Thymus (tissue), 11 donors: ENCODE results near the gene AIFM2. TPM values are rescaled to one million over a fixed set of nuclear protein-coding genes. Genes with fewer than 3 reads are reported as not detected.
"Not testable (repeated sequence)": the region's sequence is repeated elsewhere in the genome, so short reads cannot be mapped to it uniquely, and the experiment has no call there.

Experiments used
- DNase-seq, 9 donors: peaks; one replicate each; pipeline ENCODE4 v3.0.0-alpha.2; 2013; ENCODE audit warnings: low spot score in 9 of 9, low read depth in 6 of 9, missing footprints in 1 of 9
- H3K27ac ChIP-seq, 2 donors: one replicate each; pipeline ENCODE4 v1.5.1; 2013; ENCODE audit warnings: control low read depth in 1 of 2, low read depth in 1 of 2, low read length in 1 of 2, mild to moderate bottlenecking in 1 of 2, moderate library complexity in 1 of 2
- H3K27me3 ChIP-seq, 2 donors: one replicate each; pipeline ENCODE4 v1.5.1; 2013; ENCODE audit warnings: low read length in 1 of 2; ENCODE audit not compliant: control insufficient read depth in 2 of 2, insufficient read depth in 1 of 2
- H3K36me3 ChIP-seq, 2 donors: one replicate each; pipeline ENCODE4 v1.5.1; 2013; ENCODE audit warnings: low read length in 1 of 2, mild to moderate bottlenecking in 1 of 2, moderate library complexity in 1 of 2; ENCODE audit not compliant: control insufficient read depth in 2 of 2, insufficient read depth in 2 of 2
- H3K4me1 ChIP-seq, 2 donors: one replicate each; pipeline ENCODE4 v1.5.1; 2013; ENCODE audit warnings: low read length in 2 of 2; ENCODE audit not compliant: control insufficient read depth in 2 of 2, insufficient read depth in 2 of 2
- H3K4me3 ChIP-seq, 2 donors: one replicate each; pipeline ENCODE4 v1.5.1; 2013; ENCODE audit warnings: low read length in 2 of 2, control low read depth in 1 of 2, mild to moderate bottlenecking in 1 of 2
- H3K9me3 ChIP-seq, 2 donors: one replicate each; pipeline ENCODE4 v1.5.1; 2013; ENCODE audit warnings: low read length in 1 of 2, mild to moderate bottlenecking in 1 of 2; ENCODE audit not compliant: control insufficient read depth in 2 of 2, insufficient read depth in 1 of 2
- WGBS: extraction: QIAGEN DNeasy Blood & Tissue Kit; methylation state at CpG from one replicate; pipeline ENCODE4 v1.1.7; 2013; 5-methylcytosine and 5-hydroxymethylcytosine counted together
- polyA plus RNA-seq: library from polyadenylated mRNA; stranded (reverse); fragments of 200-250 nt; gene quantifications from one replicate; pipeline ENCODE4 v1.2.3, GENCODE V29; 2013
- total RNA-seq: library from RNA; stranded (reverse); fragments of 120-200 nt; gene quantifications from one replicate; pipeline ENCODE4 v1.2.4, GENCODE V29; 2013
- donor health status: healthy.

Gene AIFM2
- total and polyA plus RNA-seq, 2 donors, result 1.5 to 7.5 TPM

- Histone ChIP-seq H3K4me1 (no peaks in the 10 kb centered on the region), H3K27me3 (no peaks in the 10 kb centered on the region), H3K36me3 (no peaks in the 10 kb centered on the region), H3K9me3 (no peaks in the 10 kb centered on the region), H3K27ac (no peak overlapping the region), H3K4me3 (no peak overlapping the region)
- DNase-seq, result no peak
- WGBS, result 93% methylated on average over 6 of the region's 6 CpGs
Measured at GRCh38 chr10:70084189-70084588, 48.4 kb downstream of the AIFM2 start.

GRCh38 chr10:70080789-70081188, 51.8 kb downstream of the AIFM2 start:
- not testable (repeated sequence) for H3K4me3 ChIP-seq, H3K36me3 ChIP-seq, H3K4me1 ChIP-seq, H3K27ac ChIP-seq, H3K27me3 ChIP-seq, H3K9me3 ChIP-seq, DNase-seq
- WGBS, result 96% methylated on average over 2 of the region's 2 CpGs

- Histone ChIP-seq H3K27me3 (no peaks in the 10 kb centered on the region), H3K27ac (no peak overlapping the region), H3K4me1 (no peaks in the 10 kb centered on the region), H3K4me3 (no peak overlapping the region), H3K36me3 (no peaks in the 10 kb centered on the region), H3K9me3 (no peaks in the 10 kb centered on the region)
- 96% methylated on average over 7 of the region's 7 CpGs for WGBS
- DNase-seq, result no peak
Measured at GRCh38 chr10:70078937-70079336, 53.7 kb downstream of the AIFM2 start.

- Histone ChIP-seq H3K4me1 (no peaks in the 10 kb centered on the region), H3K36me3 (no peaks in the 10 kb centered on the region), H3K4me3 (no peak overlapping the region), H3K27me3 (no peaks in the 10 kb centered on the region), H3K9me3 (no peaks in the 10 kb centered on the region), H3K27ac (no peak overlapping the region)
- no peak for DNase-seq
- WGBS, result 96% methylated on average over 5 of the region's 5 CpGs
Measured at GRCh38 chr10:70078329-70078728, 54.3 kb downstream of the AIFM2 start.

- Histone ChIP-seq H3K27me3 (no peaks in the 10 kb centered on the region), H3K27ac (no peak overlapping the region), H3K4me1 (no peaks in the 10 kb centered on the region), H3K9me3 (no peaks in the 10 kb centered on the region), H3K4me3 (no peak overlapping the region), H3K36me3 (no peaks in the 10 kb centered on the region)
- DNase-seq, result no peak
- 96% methylated on average over 2 of the region's 2 CpGs for WGBS
Measured at GRCh38 chr10:70074971-70075370, 57.7 kb downstream of the AIFM2 start.

- Histone ChIP-seq H3K4me1 (no peaks in the 10 kb centered on the region), H3K4me3 (no peak overlapping the region), H3K27ac (no peak overlapping the region), H3K27me3 (no peaks in the 10 kb centered on the region), H3K36me3 (no peaks in the 10 kb centered on the region), H3K9me3 (no peaks in the 10 kb centered on the region)
- DNase-seq, result no peak
- 93% methylated on average over 2 of the region's 2 CpGs for WGBS
Measured at GRCh38 chr10:70074165-70074564, 58.5 kb downstream of the AIFM2 start.

- no peaks in the 10 kb centered on the region for H3K4me1 ChIP-seq
- 98% methylated on average over 11 of the region's 11 CpGs for WGBS
- H3K36me3 ChIP-seq, result no peaks in the 10 kb centered on the region
- H3K27ac ChIP-seq, result no peak overlapping the region
- H3K4me3 ChIP-seq, result no peak overlapping the region
- no peak for DNase-seq
- H3K9me3 ChIP-seq, result no peaks in the 10 kb centered on the region
- H3K27me3 ChIP-seq, result no peaks in the 10 kb centered on the region
Measured at GRCh38 chr10:70070834-70071233, 61.8 kb downstream of the AIFM2 start.

- H3K9me3 ChIP-seq, result no peaks in the 10 kb centered on the region
- no peaks in the 10 kb centered on the region for H3K36me3 ChIP-seq
- no peak overlapping the region for H3K27ac ChIP-seq
- H3K27me3 ChIP-seq, result no peaks in the 10 kb centered on the region
- no peak for DNase-seq
- H3K4me3 ChIP-seq, result no peak overlapping the region
- 93% methylated on average over 5 of the region's 5 CpGs for WGBS
- no peaks in the 10 kb centered on the region for H3K4me1 ChIP-seq
Measured at GRCh38 chr10:70069346-70069745, 63.3 kb downstream of the AIFM2 start.

- Histone ChIP-seq H3K4me1 (no peaks in the 10 kb centered on the region), H3K27me3 (no peaks in the 10 kb centered on the region), H3K9me3 (no peaks in the 10 kb centered on the region), H3K4me3 (no peak overlapping the region), H3K27ac (no peak overlapping the region), H3K36me3 (no peaks in the 10 kb centered on the region)
- DNase-seq, result no peak
- WGBS, result 97% methylated on average over 10 of the region's 10 CpGs
Measured at GRCh38 chr10:70068925-70069324, 63.7 kb downstream of the AIFM2 start.

- no peaks in the 10 kb centered on the region for H3K9me3 ChIP-seq
- DNase-seq, result no peak
- H3K4me1 ChIP-seq, result no peaks in the 10 kb centered on the region
- no peak overlapping the region for H3K27ac ChIP-seq
- H3K36me3 ChIP-seq, result no peaks in the 10 kb centered on the region
- no peak overlapping the region for H3K4me3 ChIP-seq
- no peaks in the 10 kb centered on the region for H3K27me3 ChIP-seq
- WGBS, result 98% methylated on average over 2 of the region's 2 CpGs
Measured at GRCh38 chr10:70067586-70067985, 65.0 kb downstream of the AIFM2 start.
